ENCODE data around the gene NSD2. TPM values are rescaled to one million over a fixed set of nuclear protein-coding genes. Genes with fewer than 3 reads are reported as not detected.

Gene NSD2
- total and polyA plus RNA-seq, 4 donors: 5.1 to 71.5 (median 11.6) TPM

GRCh38 chr4:1928356-1929239 is 57.4 kb downstream of the NSD2 start (continued):
- TF ChIP-seq REST (IDR thresholded peaks at IDR 0.05): no peak
- TF ChIP-seq GABPA (IDR thresholded peaks at IDR 0.05 in 1 of 2, conservative IDR thresholded peaks at IDR 0.05 in 1 of 2): no peak
- TF ChIP-seq JUND (IDR thresholded peaks at IDR 0.05): no peak
- no peak for TF ChIP-seq HNF4A (conservative IDR thresholded peaks at IDR 0.05)

- no peaks in the 10 kb centered on the region for H3K4me1 ChIP-seq (ENCODE audit: control insufficient read depth in 4 of 4, insufficient read depth in 4 of 4, low read length in 3 of 4)
- H3K27me3 ChIP-seq (ENCODE audit: control insufficient read depth in 4 of 4, insufficient read depth in 4 of 4, low read length in 3 of 4): no peaks in the 10 kb centered on the region
- no peak overlapping the region for H3K9ac ChIP-seq (ENCODE audit: low read depth in 1 of 2, low read length in 2 of 2)
- 98% methylated on average over 13 of the region's 13 CpGs for WGBS
- H3K36me3 ChIP-seq (ENCODE audit: control insufficient read depth in 4 of 4, insufficient read depth in 3 of 4, low read depth in 1 of 4, low read length in 3 of 4): peaks cover 3 to 15% (median 8%) of the 10 kb centered on the region in 4 donors
- H3K9me3 ChIP-seq (ENCODE audit: control insufficient read depth in 4 of 4, low read length in 3 of 4): no peaks in the 10 kb centered on the region
- no peak for DNase-seq (ENCODE audit: low spot score)
- H3K27ac ChIP-seq (ENCODE audit: low read depth in 1 of 2, low read length in 2 of 2): no peak overlapping the region
- H3K4me3 ChIP-seq (ENCODE audit: low read depth in 1 of 3, low read length in 3 of 3): no peak overlapping the region
- no peak for TF ChIP-seq REST (IDR thresholded peaks at IDR 0.05)
- TF ChIP-seq FOXA1 (IDR thresholded peaks at IDR 0.05): no peak
- no peak for TF ChIP-seq TAF1 (conservative IDR thresholded peaks at IDR 0.05)
- no peak for TF ChIP-seq RXRA (IDR thresholded peaks at IDR 0.05)
- no peak for TF ChIP-seq SP1 (IDR thresholded peaks at IDR 0.05)
- no peak for TF ChIP-seq YY1 (IDR thresholded peaks at IDR 0.05)
- TF ChIP-seq MAX (IDR thresholded peaks at IDR 0.05): no peak
- TF ChIP-seq FOXA2 (IDR thresholded peaks at IDR 0.05): no peak
- TF ChIP-seq GABPA (IDR thresholded peaks at IDR 0.05 in 1 of 2, conservative IDR thresholded peaks at IDR 0.05 in 1 of 2): no peak
- TF ChIP-seq NR2F2 (IDR thresholded peaks at IDR 0.05): no peak
- TF ChIP-seq, protein P1, sequence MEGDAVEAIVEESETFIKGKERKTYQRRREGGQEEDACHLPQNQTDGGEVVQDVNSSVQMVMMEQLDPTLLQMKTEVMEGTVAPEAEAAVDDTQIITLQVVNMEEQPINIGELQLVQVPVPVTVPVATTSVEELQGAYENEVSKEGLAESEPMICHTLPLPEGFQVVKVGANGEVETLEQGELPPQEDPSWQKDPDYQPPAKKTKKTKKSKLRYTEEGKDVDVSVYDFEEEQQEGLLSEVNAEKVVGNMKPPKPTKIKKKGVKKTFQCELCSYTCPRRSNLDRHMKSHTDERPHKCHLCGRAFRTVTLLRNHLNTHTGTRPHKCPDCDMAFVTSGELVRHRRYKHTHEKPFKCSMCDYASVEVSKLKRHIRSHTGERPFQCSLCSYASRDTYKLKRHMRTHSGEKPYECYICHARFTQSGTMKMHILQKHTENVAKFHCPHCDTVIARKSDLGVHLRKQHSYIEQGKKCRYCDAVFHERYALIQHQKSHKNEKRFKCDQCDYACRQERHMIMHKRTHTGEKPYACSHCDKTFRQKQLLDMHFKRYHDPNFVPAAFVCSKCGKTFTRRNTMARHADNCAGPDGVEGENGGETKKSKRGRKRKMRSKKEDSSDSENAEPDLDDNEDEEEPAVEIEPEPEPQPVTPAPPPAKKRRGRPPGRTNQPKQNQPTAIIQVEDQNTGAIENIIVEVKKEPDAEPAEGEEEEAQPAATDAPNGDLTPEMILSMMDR (IDR thresholded peaks at IDR 0.05; ENCODE audit: low read depth, low read length, missing input control): no peak
- TF ChIP-seq EGR1 (IDR thresholded peaks at IDR 0.05; ENCODE audit: low read depth in 2 of 2): no peak
- TF ChIP-seq, protein P2, sequence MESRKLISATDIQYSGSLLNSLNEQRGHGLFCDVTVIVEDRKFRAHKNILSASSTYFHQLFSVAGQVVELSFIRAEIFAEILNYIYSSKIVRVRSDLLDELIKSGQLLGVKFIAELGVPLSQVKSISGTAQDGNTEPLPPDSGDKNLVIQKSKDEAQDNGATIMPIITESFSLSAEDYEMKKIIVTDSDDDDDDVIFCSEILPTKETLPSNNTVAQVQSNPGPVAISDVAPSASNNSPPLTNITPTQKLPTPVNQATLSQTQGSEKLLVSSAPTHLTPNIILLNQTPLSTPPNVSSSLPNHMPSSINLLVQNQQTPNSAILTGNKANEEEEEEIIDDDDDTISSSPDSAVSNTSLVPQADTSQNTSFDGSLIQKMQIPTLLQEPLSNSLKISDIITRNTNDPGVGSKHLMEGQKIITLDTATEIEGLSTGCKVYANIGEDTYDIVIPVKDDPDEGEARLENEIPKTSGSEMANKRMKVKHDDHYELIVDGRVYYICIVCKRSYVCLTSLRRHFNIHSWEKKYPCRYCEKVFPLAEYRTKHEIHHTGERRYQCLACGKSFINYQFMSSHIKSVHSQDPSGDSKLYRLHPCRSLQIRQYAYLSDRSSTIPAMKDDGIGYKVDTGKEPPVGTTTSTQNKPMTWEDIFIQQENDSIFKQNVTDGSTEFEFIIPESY (IDR thresholded peaks at IDR 0.05): no peak
- TF ChIP-seq JUND (IDR thresholded peaks at IDR 0.05): no peak
- no peak for TF ChIP-seq RAD21 (IDR thresholded peaks at IDR 0.05)
- no peak for TF ChIP-seq HNF4A (conservative IDR thresholded peaks at IDR 0.05)
- TF ChIP-seq, protein P3, sequence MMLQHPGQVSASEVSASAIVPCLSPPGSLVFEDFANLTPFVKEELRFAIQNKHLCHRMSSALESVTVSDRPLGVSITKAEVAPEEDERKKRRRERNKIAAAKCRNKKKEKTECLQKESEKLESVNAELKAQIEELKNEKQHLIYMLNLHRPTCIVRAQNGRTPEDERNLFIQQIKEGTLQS (IDR thresholded peaks at IDR 0.05): no peak
- TF ChIP-seq HNF4G (IDR thresholded peaks at IDR 0.05): no peak
Observed at GRCh38 chr4:1932736-1933135, 61.5 kb downstream of the NSD2 start.

All from liver (tissue), 9 donors.